HG02970 (cell line): ENCODE data around the gene TRIP10.
"Not testable (repeated sequence)": the region's sequence is repeated elsewhere in the genome, so short reads cannot be mapped to it uniquely, and the experiment has no call there.

ENCODE experiments used
- ATAC-seq: cut with Tn5 transposase; IDR thresholded peaks from one replicate; pipeline ENCODE4 v1.9.1; 2021; ENCODE audit warnings: mild to moderate bottlenecking, moderate library complexity, moderate number of reproducible peaks; ENCODE audit not compliant: unreplicated experiment, low FRiP score

Gene TRIP10

GRCh38 chr19:6788896-6789295, 49.4 kb downstream of the TRIP10 start:
- no peak for ATAC-seq

- ATAC-seq = no peak
Measured at GRCh38 chr19:6790194-6791128, 51.0 kb downstream of the TRIP10 start.

DNA sequence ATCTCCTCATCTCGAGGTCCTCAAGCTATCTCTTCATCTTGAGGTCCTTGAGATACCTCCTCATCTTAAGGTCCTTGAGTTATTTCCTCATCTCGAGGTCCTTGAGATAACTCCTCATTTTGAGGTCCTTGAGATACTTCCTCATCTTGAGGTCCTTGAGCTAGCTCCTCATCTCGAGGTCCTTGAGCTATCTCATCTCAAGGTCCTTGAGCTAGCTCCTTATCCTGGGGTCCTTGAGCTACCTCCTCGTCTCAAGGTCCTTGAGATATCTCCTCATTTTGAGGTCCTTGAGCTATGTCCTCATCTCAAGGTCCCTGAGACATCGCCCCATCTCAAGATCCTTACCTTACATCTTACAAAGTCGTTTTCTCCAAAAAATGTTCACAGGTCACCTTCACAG, 51.8 kb downstream of the TRIP10 start:
- ATAC-seq = no peak

- ATAC-seq = no peak
Measured at GRCh38 chr19:6793411-6793810, 53.9 kb downstream of the TRIP10 start.

GRCh38 chr19:6793973-6794372, 54.5 kb downstream of the TRIP10 start:
- no peak for ATAC-seq

GRCh38 chr19:6794686-6795431, 55.4 kb downstream of the TRIP10 start:
- no peak for ATAC-seq

GRCh38 chr19:6796278-6796677, 56.8 kb downstream of the TRIP10 start:
- no peak for ATAC-seq

- ATAC-seq = no peak
Measured at GRCh38 chr19:6797646-6798045, 58.2 kb downstream of the TRIP10 start.

DNA sequence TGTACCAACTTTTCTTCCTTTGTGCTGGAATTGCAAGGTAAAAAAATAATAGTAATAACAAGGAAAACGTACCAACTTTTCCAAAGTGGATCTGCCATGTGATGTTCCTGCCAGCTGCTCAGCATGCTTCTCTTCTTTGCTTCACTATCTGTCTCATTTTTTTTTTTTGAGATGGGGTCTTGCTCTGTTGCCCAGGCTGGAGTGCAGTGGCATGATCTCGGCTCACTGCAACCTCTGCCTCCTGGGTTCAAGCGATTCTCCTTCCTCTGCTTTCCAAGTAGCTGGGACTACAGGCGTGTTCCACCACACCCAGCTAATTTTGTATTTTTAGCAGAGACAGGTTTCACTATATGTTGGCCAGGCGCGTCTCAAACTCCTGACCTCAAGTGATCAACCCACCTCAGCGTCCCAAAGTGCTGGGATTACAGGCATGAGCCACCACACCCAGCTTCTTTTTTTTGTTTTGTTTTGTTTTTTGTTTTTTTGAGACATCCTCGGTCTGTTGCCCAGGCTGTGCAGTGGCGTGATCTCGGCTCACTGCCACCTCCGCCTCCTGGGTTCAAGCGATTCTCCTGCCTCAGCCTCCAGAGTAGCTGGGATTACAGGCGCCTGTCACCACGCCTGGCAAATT, 60.8 kb downstream of the TRIP10 start:
- ATAC-seq = not testable (repeated sequence)

- ATAC-seq = no peak
Measured at GRCh38 chr19:6800991-6801484, 61.6 kb downstream of the TRIP10 start.
